SK-N-SH (cell line): ENCODE measurements around the gene NANOGP8. TPM values are rescaled to one million over a fixed set of nuclear protein-coding genes. Genes with fewer than 3 reads are reported as not detected.

ENCODE experiments used
- CTCF ChIA-PET: fragments of 300-600, 350-600 bp; formaldehyde crosslinking; extraction: SDS; loops from one replicate; lab custom pipeline; 2021; lab: Yijun Ruan, JAX
- POLR2A ChIA-PET: fragments of 350-600 bp; sonication (Branson Sonifier 250); formaldehyde crosslinking; extraction: SDS; loops from one replicate; lab custom pipeline; 2020; ENCODE audit warnings: antibody characterized with exemption, inconsistent platforms; lab: Yijun Ruan, JAX
- DNase-seq: peaks from one replicate; pipeline ENCODE4 v3.0.0; 2012
- H2AFZ ChIP-seq: fragments of 200-600 bp; sonication (generic); 2 replicates; pipeline ENCODE4 v1.8.1; 2016; ENCODE audit warnings: antibody characterized with exemption, mild to moderate bottlenecking, low read depth
- H3F3A ChIP-seq: fragments of 200-600 bp; sonication (generic); replicated peaks from 2 replicates; pipeline ENCODE3; 2016; ENCODE audit warnings: antibody characterized with exemption, mild to moderate bottlenecking; ENCODE audit not compliant: insufficient read depth
- H3K27ac ChIP-seq, 2 experiments: fragments of 200-500 bp in 1 of 2; fragments of 200-600 bp in 1 of 2; sonication (Bioruptor generic) in 1 of 2; sonication (generic), shearing (Covaris generic) in 1 of 2; 2 replicates each; pipeline versions ENCODE4 v1.5.1 to v1.6.1; 2014 to 2016; ENCODE audit warnings: low read depth in 2 of 2, inconsistent platforms in 1 of 2, low read length in 1 of 2, mild to moderate bottlenecking in 1 of 2, mixed read lengths in 1 of 2
- H3K27me3 ChIP-seq: fragments of 200-600 bp; sonication (generic), shearing (Covaris generic); 2 replicates; pipeline ENCODE4 v1.6.1; 2016; ENCODE audit warnings: mixed run types; ENCODE audit not compliant: insufficient read depth
- H3K36me3 ChIP-seq, 2 experiments: fragments of 200-500 bp in 1 of 2; fragments of 200-600 bp in 1 of 2; sonication (Bioruptor generic) in 1 of 2; sonication (generic) in 1 of 2; replicated peaks in 1 of 2; 2 replicates each; pipeline versions ENCODE3 to v1.5.1; 2014 to 2016; ENCODE audit warnings: low read length in 1 of 2, mild to moderate bottlenecking in 1 of 2; ENCODE audit not compliant: insufficient read depth in 2 of 2, control insufficient read depth in 1 of 2
- H3K4me1 ChIP-seq, 2 experiments: fragments of 200-500 bp in 1 of 2; fragments of 200-600 bp in 1 of 2; sonication (Bioruptor generic) in 1 of 2; sonication (generic), shearing (Covaris generic) in 1 of 2; 2 replicates each; pipeline versions ENCODE4 v1.5.1 to v1.6.1; 2014 to 2016; ENCODE audit warnings: low read depth in 1 of 2, low read length in 1 of 2, mixed run types in 1 of 2; ENCODE audit not compliant: insufficient read depth in 2 of 2, control insufficient read depth in 1 of 2
- H3K4me2 ChIP-seq: fragments of 200-600 bp; sonication (generic), shearing (Covaris generic); 2 replicates; pipeline ENCODE4 v1.6.1; 2017; ENCODE audit warnings: mixed run types
- H3K4me3 ChIP-seq, 2 experiments: fragments of 200-500 bp in 1 of 2; fragments of 200-600 bp in 1 of 2; sonication (Bioruptor generic) in 1 of 2; sonication (generic), shearing (Covaris generic) in 1 of 2; 2 replicates each; pipeline versions ENCODE4 v1.5.1 to v1.8.1; 2014 to 2016; ENCODE audit warnings: low read depth in 2 of 2, inconsistent platforms in 1 of 2, low read length in 1 of 2, mild to moderate bottlenecking in 1 of 2, mixed read lengths in 1 of 2, moderate library complexity in 1 of 2
- H3K79me2 ChIP-seq: fragments of 200-600 bp; sonication (generic); 2 replicates; pipeline ENCODE4 v1.8.1; 2017; ENCODE audit warnings: mild to moderate bottlenecking; ENCODE audit not compliant: insufficient read depth
- H3K9ac ChIP-seq: fragments of 200-600 bp; sonication (generic); 2 replicates; pipeline ENCODE4 v1.6.1; 2017; ENCODE audit warnings: mixed run types
- H3K9me2 ChIP-seq: fragments of 200-600 bp; sonication (generic); 2 replicates; pipeline ENCODE4 v1.6.1; 2017; ENCODE audit warnings: mixed run types
- H3K9me3 ChIP-seq: fragments of 200-600 bp; sonication (generic); 2 replicates; pipeline ENCODE4 v1.6.1; 2017; ENCODE audit warnings: mixed run types, mild to moderate bottlenecking, moderate library complexity
- H4K20me1 ChIP-seq: fragments of 200-600 bp; sonication (generic); 2 replicates; pipeline ENCODE4 v1.6.1; 2017; ENCODE audit warnings: mild to moderate bottlenecking, mixed run types; ENCODE audit not compliant: insufficient read depth
- CHD2 ChIP-seq: fragments of 150-350 bp; IDR thresholded peaks from 2 replicates; pipeline ENCODE4 v1.6.1; 2018; ENCODE audit warnings: low read length; ENCODE audit not compliant: partially characterized antibody
- FOSL2 ChIP-seq: IDR thresholded peaks from 2 replicates; pipeline ENCODE4 v1.4.0; 2012; ENCODE audit warnings: low read depth, mild to moderate bottlenecking, moderate library complexity, borderline replicate concordance
- FOXJ3 ChIP-seq: sonication (generic); formaldehyde crosslinking; IDR thresholded peaks from 2 replicates; pipeline ENCODE4 v1.5.1; 2020; ENCODE audit warnings: mild to moderate bottlenecking, missing genetic modification reagents
- FOXM1 ChIP-seq: IDR thresholded peaks from 2 replicates; pipeline ENCODE4 v1.4.0; 2012; ENCODE audit warnings: low read depth, mild to moderate bottlenecking
- GABPA ChIP-seq: IDR thresholded peaks from 2 replicates; pipeline ENCODE4 v1.4.0; 2012; ENCODE audit warnings: low read depth, mild to moderate bottlenecking
- MXI1 ChIP-seq: IDR thresholded peaks from 2 replicates; pipeline ENCODE4 v1.6.1; 2012; ENCODE audit warnings: mild to moderate bottlenecking, low read depth, low read length, improper control_type of control experiment
- POLR2AphosphoS5 ChIP-seq: IDR thresholded peaks from 2 replicates; pipeline ENCODE4 v1.6.1; 2012; ENCODE audit warnings: low read depth, low read length
- REST ChIP-seq: IDR thresholded peaks from 2 replicates; pipeline ENCODE4 v1.6.1; 2012; ENCODE audit warnings: mild to moderate bottlenecking, low read depth, low read length, moderate library complexity
- SMC3 ChIP-seq: IDR thresholded peaks from 2 replicates; pipeline ENCODE4 v1.6.1; 2012; ENCODE audit warnings: low read depth, low read length, improper control_type of control experiment
- TEAD4 ChIP-seq: IDR thresholded peaks from 2 replicates; pipeline ENCODE4 v1.4.0; 2012; ENCODE audit warnings: mild to moderate bottlenecking, borderline replicate concordance; ENCODE audit not compliant: insufficient read depth
- USF1 ChIP-seq: IDR thresholded peaks from 2 replicates; pipeline ENCODE4 v1.4.0; 2012; ENCODE audit warnings: low read depth, borderline replicate concordance
- YY1 ChIP-seq: IDR thresholded peaks from 2 replicates; pipeline ENCODE4 v1.4.0; 2012; ENCODE audit warnings: low read depth, mild to moderate bottlenecking
- WGBS: methylation state at CpG from one replicate; pipeline ENCODE4 v1.1.6; 2017; ENCODE audit warnings: low lambda C conversion rate; 5-methylcytosine and 5-hydroxymethylcytosine counted together
- polyA plus RNA-seq, 3 experiments: library from polyadenylated mRNA; depleted of rRNA; stranded (reverse); fragments of >200 nt; gene quantifications; 2 replicates each; pipeline ENCODE4 v1.2.3, GENCODE V29; 2012
- TF ChIP-seq, protein P1 (sequence below): IDR thresholded peaks from 2 replicates; pipeline ENCODE4; 2012
- TF ChIP-seq, protein P2 (sequence below): fragments of 150-350 bp; IDR thresholded peaks from 2 replicates; pipeline ENCODE4 v1.6.1; 2017; ENCODE audit warnings: antibody characterized with exemption, low read length, low read depth, borderline replicate concordance

The NANOGP8 gene
- polyA plus RNA-seq, 1 of the 3 experiments (the other 2 are of a cell fraction): not detected

DNA sequence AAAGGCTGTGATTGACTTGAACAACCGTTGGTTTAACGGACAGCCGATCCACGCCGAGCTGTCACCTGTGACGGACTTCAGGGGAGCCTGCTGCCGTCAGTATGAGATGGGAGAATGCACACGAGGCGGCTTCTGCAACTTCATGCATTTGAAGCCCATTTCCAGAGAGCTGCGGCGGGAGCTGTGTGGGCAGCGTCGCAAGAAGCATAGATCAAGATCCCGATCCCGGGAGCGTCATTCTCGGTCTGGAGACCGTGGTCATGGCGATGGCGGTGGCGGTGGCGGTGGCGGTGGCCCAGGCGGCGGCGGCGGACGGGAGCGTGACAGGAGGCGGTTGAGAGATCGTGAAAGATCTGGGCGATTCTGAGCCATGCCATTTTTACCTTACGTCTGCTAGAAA, 7.8 kb upstream of the NANOGP8 start:
- Histone ChIP-seq H2AFZ (no peak overlapping the region), H3K9ac (no peak overlapping the region), H4K20me1 (no peaks in the 10 kb centered on the region), H3K9me3 (no peaks in the 10 kb centered on the region), H3K27me3 (no peaks in the 10 kb centered on the region), H3K4me3 (no peak overlapping the region), H3K4me1 (no peaks in the 10 kb centered on the region), H3K27ac (no peak overlapping the region), H3K4me2 (no peak overlapping the region), H3K79me2 (no peaks in the 10 kb centered on the region), H3F3A (no peaks in the 10 kb centered on the region), H3K36me3 (no peaks in the 10 kb centered on the region), H3K9me2 (no peaks in the 10 kb centered on the region)
- ChIA-PET CTCF (interaction anchor here (1.6 kb wide), 1 partner anchor 352 kb away, joined by 5 read pairs; no protein-coding TSS in a partner anchor), POLR2A (no interaction called here)
- WGBS: 86% methylated on average over 29 of the region's 33 CpGs
- no peak for DNase-seq
- no peak for TF ChIP-seq FOSL2
- TF ChIP-seq, protein P1, sequence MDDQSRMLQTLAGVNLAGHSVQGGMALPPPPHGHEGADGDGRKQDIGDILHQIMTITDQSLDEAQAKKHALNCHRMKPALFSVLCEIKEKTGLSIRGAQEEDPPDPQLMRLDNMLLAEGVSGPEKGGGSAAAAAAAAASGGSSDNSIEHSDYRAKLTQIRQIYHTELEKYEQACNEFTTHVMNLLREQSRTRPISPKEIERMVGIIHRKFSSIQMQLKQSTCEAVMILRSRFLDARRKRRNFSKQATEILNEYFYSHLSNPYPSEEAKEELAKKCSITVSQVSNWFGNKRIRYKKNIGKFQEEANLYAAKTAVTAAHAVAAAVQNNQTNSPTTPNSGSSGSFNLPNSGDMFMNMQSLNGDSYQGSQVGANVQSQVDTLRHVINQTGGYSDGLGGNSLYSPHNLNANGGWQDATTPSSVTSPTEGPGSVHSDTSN: no peak
- no peak for TF ChIP-seq FOXM1
- no peak for TF ChIP-seq REST
- no peak for TF ChIP-seq TEAD4

DNA sequence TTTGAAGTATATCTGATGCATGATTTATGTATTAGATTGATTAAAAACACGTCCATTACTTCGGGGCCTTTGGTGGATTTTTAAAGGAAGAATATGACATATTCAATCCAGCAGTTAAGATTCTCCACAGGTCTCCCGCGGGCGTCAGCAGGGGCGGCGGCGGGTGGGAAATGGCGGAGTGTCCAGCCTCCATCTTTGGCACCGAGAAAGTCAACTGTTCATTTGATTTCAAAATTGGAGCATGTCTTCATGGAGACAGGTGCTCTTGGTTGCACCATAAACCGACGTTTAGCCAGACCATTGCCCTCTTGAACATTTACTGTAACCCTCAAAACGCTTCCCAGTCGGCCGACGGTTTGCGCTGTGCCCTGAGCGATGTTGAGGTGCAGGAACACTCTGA, 7.2 kb upstream of the NANOGP8 start:
- Histone ChIP-seq H3K36me3 (no peaks in the 10 kb centered on the region), H3F3A (no peaks in the 10 kb centered on the region), H4K20me1 (no peaks in the 10 kb centered on the region), H3K9me3 (no peaks in the 10 kb centered on the region), H3K9me2 (no peaks in the 10 kb centered on the region), H3K79me2 (no peaks in the 10 kb centered on the region), H3K9ac (no peak overlapping the region), H3K4me1 (no peaks in the 10 kb centered on the region), H3K27me3 (no peaks in the 10 kb centered on the region), H3K4me2 (no peak overlapping the region), H3K27ac (no peak overlapping the region), H2AFZ (no peak overlapping the region), H3K4me3 (no peak overlapping the region)
- ChIA-PET CTCF (interaction anchor here (1.6 to 3.5 kb wide), 2 partner anchors 13 to 352 kb away, joined by 5 to 20 read pairs; no protein-coding TSS in a partner anchor), POLR2A (no interaction called here)
- 83% methylated on average over 16 of the region's 18 CpGs for WGBS
- DNase-seq: no peak
- TF ChIP-seq YY1 (no peak), CHD2 (no peak), USF1 (no peak), GABPA (no peak), POLR2AphosphoS5 (no peak), REST (no peak), FOXJ3 (CRISPR knock-in tag) (no peak), FOSL2 (no peak), SMC3 (no peak), MXI1 (no peak)
- TF ChIP-seq, protein P2, sequence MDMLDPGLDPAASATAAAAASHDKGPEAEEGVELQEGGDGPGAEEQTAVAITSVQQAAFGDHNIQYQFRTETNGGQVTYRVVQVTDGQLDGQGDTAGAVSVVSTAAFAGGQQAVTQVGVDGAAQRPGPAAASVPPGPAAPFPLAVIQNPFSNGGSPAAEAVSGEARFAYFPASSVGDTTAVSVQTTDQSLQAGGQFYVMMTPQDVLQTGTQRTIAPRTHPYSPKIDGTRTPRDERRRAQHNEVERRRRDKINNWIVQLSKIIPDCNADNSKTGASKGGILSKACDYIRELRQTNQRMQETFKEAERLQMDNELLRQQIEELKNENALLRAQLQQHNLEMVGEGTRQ: no peak
- TF ChIP-seq, protein P1: no peak
